ENCODE results near the gene MAP2. TPM values are rescaled to one million over a fixed set of nuclear protein-coding genes. Genes with fewer than 3 reads are reported as not detected.

The MAP2 gene
- total and polyA plus RNA-seq, 2 of the 8 experiments (the other 6 are each of a cell fraction or from before 2014, with no cell fraction given) = 5.9 to 9.4 TPM

DNA sequence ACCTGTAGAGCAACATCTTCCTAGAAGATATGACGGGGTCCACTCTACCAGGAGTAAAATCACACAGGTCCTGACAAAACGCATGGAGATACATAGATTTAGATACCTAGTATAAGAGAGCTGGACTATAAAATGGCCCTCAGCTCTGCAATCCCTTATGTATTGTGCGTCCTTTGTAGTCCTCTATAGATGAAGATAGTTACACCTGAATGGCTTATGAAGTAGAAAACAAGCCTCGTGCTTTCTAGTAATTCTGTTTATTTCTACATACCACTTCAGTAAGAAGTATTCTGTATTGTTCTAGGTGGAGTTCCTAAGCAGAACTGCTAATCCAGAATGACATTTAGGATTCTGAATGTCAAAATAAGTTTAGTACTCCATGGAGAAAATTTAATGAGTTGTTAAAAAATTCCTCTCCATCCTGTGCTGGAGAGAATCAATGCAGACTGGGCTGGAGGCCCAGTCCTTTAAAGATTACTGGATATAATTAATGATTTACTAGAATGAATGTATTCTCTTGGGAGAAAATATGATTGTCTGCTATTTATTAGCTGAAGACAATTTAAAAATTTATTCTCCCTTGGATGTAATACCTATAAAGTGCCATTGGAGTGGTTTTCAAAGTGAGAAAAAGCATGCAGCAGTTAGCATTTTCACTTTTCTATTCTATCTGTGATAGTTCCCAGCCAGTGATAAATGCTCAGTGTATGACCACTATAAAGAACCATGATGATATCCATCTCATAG, 200.5 kb downstream of the MAP2 start (continued):
- no peak for TF ChIP-seq ZNF274 (IDR thresholded peaks at IDR 0.05; ENCODE audit: borderline replicate concordance, extremely low read depth, low read length)
- TF ChIP-seq JUND (IDR thresholded peaks at IDR 0.05; ENCODE audit: low read length) = no peak
- no peak for TF ChIP-seq ASH2L (IDR thresholded peaks at IDR 0.05; ENCODE audit: low read length)

All from H1 (cell line).